WTC11 (cell line): Measurements from ENCODE around the gene RPL21.

Source experiments
- EMX1 ChIP-seq: fragments of 250-450 bp; sonication (Bioruptor Pico); IDR thresholded peaks from 2 replicates; pipeline ENCODE4 v1.8.0; 2021; ENCODE audit warnings: mild to moderate bottlenecking
- ETV6 ChIP-seq: sonication (generic); formaldehyde crosslinking; IDR thresholded peaks from 2 replicates; pipeline ENCODE4 v1.8.1; 2022; ENCODE audit warnings: mild to moderate bottlenecking, missing genetic modification reagents
- NR1H2 ChIP-seq: sonication (generic); formaldehyde crosslinking; IDR thresholded peaks from 2 replicates; pipeline ENCODE4 v1.9.0; 2021; ENCODE audit warnings: mild to moderate bottlenecking, moderate library complexity, missing genetic modification reagents
- NR2C2 ChIP-seq: sonication (generic); formaldehyde crosslinking; IDR thresholded peaks from 2 replicates; pipeline ENCODE4 v1.8.0; 2022; ENCODE audit warnings: mild to moderate bottlenecking, missing genetic modification reagents
- TP53 ChIP-seq: sonication (generic); formaldehyde crosslinking; IDR thresholded peaks from 2 replicates; pipeline ENCODE4 v1.8.1; 2023; ENCODE audit warnings: mild to moderate bottlenecking, missing genetic modification reagents
- TF ChIP-seq, protein P1 (sequence below): fragments of 200-600 bp; IDR thresholded peaks from 2 replicates; pipeline ENCODE4 v1.8.0; 2022; ENCODE audit warnings: antibody characterized with exemption
- TF ChIP-seq, protein P2 (sequence below): sonication (generic); formaldehyde crosslinking; IDR thresholded peaks from 2 replicates; pipeline ENCODE4 v1.8.0; 2022; ENCODE audit warnings: missing genetic modification reagents
- TF ChIP-seq, protein P3 (sequence below): sonication (generic); formaldehyde crosslinking; conservative IDR thresholded peaks from 2 replicates; pipeline ENCODE4 v1.8.1; 2023; ENCODE audit warnings: mild to moderate bottlenecking, low read depth, missing genetic modification reagents, moderate library complexity
- TF ChIP-seq, protein P4 (sequence below): fragments of 250-450 bp; sonication (Bioruptor Pico); IDR thresholded peaks from 2 replicates; pipeline ENCODE4 v1.9.0; 2021; ENCODE audit warnings: moderate library complexity, mild to moderate bottlenecking, inconsistent platforms, borderline replicate concordance

DNA sequence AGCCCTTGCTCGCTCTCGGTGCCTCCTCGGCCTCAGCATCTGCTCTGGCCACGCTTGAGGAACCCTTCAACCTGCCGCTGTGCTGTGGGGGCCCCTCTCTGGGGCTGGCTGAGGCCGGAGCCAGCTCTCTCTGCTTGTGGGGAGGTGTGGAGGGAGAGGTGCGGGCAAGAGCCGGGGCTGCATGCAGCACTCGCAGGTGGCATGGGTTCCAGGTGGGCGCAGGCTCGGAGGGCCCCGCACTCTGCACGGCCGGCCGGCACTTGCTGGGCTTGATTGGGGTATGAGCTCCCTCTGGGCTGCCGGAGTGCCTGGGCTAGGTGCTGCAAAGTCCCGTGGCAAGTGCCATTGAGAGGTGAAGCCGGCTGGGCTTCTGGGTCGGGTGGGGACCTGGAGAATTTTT lies 31.7 kb upstream of the RPL21 start:
- TF ChIP-seq, protein P1, sequence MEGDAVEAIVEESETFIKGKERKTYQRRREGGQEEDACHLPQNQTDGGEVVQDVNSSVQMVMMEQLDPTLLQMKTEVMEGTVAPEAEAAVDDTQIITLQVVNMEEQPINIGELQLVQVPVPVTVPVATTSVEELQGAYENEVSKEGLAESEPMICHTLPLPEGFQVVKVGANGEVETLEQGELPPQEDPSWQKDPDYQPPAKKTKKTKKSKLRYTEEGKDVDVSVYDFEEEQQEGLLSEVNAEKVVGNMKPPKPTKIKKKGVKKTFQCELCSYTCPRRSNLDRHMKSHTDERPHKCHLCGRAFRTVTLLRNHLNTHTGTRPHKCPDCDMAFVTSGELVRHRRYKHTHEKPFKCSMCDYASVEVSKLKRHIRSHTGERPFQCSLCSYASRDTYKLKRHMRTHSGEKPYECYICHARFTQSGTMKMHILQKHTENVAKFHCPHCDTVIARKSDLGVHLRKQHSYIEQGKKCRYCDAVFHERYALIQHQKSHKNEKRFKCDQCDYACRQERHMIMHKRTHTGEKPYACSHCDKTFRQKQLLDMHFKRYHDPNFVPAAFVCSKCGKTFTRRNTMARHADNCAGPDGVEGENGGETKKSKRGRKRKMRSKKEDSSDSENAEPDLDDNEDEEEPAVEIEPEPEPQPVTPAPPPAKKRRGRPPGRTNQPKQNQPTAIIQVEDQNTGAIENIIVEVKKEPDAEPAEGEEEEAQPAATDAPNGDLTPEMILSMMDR = no peak
- TF ChIP-seq, protein P2, sequence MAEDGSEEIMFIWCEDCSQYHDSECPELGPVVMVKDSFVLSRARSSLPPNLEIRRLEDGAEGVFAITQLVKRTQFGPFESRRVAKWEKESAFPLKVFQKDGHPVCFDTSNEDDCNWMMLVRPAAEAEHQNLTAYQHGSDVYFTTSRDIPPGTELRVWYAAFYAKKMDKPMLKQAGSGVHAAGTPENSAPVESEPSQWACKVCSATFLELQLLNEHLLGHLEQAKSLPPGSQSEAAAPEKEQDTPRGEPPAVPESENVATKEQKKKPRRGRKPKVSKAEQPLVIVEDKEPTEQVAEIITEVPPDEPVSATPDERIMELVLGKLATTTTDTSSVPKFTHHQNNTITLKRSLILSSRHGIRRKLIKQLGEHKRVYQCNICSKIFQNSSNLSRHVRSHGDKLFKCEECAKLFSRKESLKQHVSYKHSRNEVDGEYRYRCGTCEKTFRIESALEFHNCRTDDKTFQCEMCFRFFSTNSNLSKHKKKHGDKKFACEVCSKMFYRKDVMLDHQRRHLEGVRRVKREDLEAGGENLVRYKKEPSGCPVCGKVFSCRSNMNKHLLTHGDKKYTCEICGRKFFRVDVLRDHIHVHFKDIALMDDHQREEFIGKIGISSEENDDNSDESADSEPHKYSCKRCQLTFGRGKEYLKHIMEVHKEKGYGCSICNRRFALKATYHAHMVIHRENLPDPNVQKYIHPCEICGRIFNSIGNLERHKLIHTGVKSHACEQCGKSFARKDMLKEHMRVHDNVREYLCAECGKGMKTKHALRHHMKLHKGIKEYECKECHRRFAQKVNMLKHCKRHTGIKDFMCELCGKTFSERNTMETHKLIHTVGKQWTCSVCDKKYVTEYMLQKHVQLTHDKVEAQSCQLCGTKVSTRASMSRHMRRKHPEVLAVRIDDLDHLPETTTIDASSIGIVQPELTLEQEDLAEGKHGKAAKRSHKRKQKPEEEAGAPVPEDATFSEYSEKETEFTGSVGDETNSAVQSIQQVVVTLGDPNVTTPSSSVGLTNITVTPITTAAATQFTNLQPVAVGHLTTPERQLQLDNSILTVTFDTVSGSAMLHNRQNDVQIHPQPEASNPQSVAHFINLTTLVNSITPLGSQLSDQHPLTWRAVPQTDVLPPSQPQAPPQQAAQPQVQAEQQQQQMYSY (CRISPR knock-in tag) = no peak
- TF ChIP-seq, protein P3, sequence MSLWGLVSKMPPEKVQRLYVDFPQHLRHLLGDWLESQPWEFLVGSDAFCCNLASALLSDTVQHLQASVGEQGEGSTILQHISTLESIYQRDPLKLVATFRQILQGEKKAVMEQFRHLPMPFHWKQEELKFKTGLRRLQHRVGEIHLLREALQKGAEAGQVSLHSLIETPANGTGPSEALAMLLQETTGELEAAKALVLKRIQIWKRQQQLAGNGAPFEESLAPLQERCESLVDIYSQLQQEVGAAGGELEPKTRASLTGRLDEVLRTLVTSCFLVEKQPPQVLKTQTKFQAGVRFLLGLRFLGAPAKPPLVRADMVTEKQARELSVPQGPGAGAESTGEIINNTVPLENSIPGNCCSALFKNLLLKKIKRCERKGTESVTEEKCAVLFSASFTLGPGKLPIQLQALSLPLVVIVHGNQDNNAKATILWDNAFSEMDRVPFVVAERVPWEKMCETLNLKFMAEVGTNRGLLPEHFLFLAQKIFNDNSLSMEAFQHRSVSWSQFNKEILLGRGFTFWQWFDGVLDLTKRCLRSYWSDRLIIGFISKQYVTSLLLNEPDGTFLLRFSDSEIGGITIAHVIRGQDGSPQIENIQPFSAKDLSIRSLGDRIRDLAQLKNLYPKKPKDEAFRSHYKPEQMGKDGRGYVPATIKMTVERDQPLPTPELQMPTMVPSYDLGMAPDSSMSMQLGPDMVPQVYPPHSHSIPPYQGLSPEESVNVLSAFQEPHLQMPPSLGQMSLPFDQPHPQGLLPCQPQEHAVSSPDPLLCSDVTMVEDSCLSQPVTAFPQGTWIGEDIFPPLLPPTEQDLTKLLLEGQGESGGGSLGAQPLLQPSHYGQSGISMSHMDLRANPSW (CRISPR knock-in tag) = no peak
- no peak for TF ChIP-seq TP53 (CRISPR knock-in tag)
- TF ChIP-seq, protein P4, sequence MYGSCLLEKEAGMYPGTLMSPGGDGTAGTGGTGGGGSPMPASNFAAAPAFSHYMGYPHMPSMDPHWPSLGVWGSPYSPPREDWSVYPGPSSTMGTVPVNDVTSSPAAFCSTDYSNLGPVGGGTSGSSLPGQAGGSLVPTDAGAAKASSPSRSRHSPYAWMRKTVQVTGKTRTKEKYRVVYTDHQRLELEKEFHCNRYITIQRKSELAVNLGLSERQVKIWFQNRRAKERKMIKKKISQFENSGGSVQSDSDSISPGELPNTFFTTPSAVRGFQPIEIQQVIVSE (CRISPR knock-in tag) = no peak
- no peak for TF ChIP-seq NR1H2 (CRISPR knock-in tag)
- TF ChIP-seq ETV6 = no peak
- no peak for TF ChIP-seq EMX1 (CRISPR knock-in tag)
- TF ChIP-seq NR2C2 = no peak
